Activated naive CD4-positive, alpha-beta T cell (primary cell): ENCODE measurements around the gene ZNF746.
"Not testable (repeated sequence)": the region's sequence is repeated elsewhere in the genome, so short reads cannot be mapped to it uniquely, and the experiment has no call there.

Experiments
- DNase-seq, 4 experiments: peaks; one replicate each; lab custom pipeline; 2025; lab: John Stamatoyannopoulos, UW

The ZNF746 gene

GRCh38 chr7:149459540-149460452 is 37.8 kb downstream of the ZNF746 start:
- no peak for DNase-seq

GRCh38 chr7:149459201-149459539 is 38.4 kb downstream of the ZNF746 start:
- no peak for DNase-seq

- no peak for DNase-seq
Observed at GRCh38 chr7:149458235-149458634, 39.4 kb downstream of the ZNF746 start.

- DNase-seq = no peak
Observed at GRCh38 chr7:149457766-149458165, 39.8 kb downstream of the ZNF746 start.

- DNase-seq = no peak
Observed at GRCh38 chr7:149456506-149457421, 40.8 kb downstream of the ZNF746 start.

- DNase-seq = no peak
Observed at GRCh38 chr7:149455175-149455950, 42.2 kb downstream of the ZNF746 start.

GRCh38 chr7:149454750-149455149 is 42.9 kb downstream of the ZNF746 start:
- no peak for DNase-seq

GRCh38 chr7:149454006-149454405 is 43.6 kb downstream of the ZNF746 start:
- no peak for DNase-seq

- no peak for DNase-seq
Observed at GRCh38 chr7:149450821-149451220, 46.8 kb downstream of the ZNF746 start.

- DNase-seq = no peak
Observed at GRCh38 chr7:149449897-149450296, 47.7 kb downstream of the ZNF746 start.

- DNase-seq = no peak
Observed at GRCh38 chr7:149448961-149449360, 48.6 kb downstream of the ZNF746 start.

- not testable (repeated sequence) for DNase-seq
Observed at GRCh38 chr7:149446026-149446425, 51.6 kb downstream of the ZNF746 start.

GRCh38 chr7:149444287-149444686 is 53.3 kb downstream of the ZNF746 start:
- DNase-seq = no peak

GRCh38 chr7:149443523-149443922 is 54.1 kb downstream of the ZNF746 start:
- DNase-seq = no peak

- DNase-seq = no peak
Observed at GRCh38 chr7:149442924-149443323, 54.7 kb downstream of the ZNF746 start.

GRCh38 chr7:149440222-149440621 is 57.4 kb downstream of the ZNF746 start:
- DNase-seq = no peak

- DNase-seq = no peak
Observed at GRCh38 chr7:149436358-149436757, 61.3 kb downstream of the ZNF746 start.

- no peak for DNase-seq
Observed at GRCh38 chr7:149433124-149433523, 64.5 kb downstream of the ZNF746 start.

- DNase-seq = no peak
Observed at GRCh38 chr7:149432121-149432691, 65.4 kb downstream of the ZNF746 start.

GRCh38 chr7:149431486-149432120 is 66.0 kb downstream of the ZNF746 start:
- DNase-seq = no peak

GRCh38 chr7:149430192-149430591 is 67.4 kb downstream of the ZNF746 start:
- DNase-seq = no peak
